K562 (cell line): Measurements from ENCODE around the gene ARPC1A. TPM values are rescaled to one million over a fixed set of nuclear protein-coding genes. Genes with fewer than 3 reads are reported as not detected.

Source experiments
- ATAC-seq: fragments of 200-7000 bp; cut with Tn5 transposase; 3 replicates; pipeline ENCODE4 v1.9.1; 2020; ENCODE audit warnings: moderate library complexity
- BruUV-seq: library from RNA; stranded (reverse); fragments of 400-500 nt; replicated peaks from 2 replicates; lab custom pipeline; 2021; lab: Mats Ljungman, UMichigan
- CTCF ChIA-PET: fragments of 300-600 bp; formaldehyde crosslinking; extraction: SDS; loops from one replicate; lab custom pipeline; 2021; ENCODE audit warnings: low intra/inter-chr PET ratio; lab: Yijun Ruan, JAX
- POLR2A ChIA-PET: fragments of 300-600, 350-650 bp; sonication (Branson Sonifier 250); formaldehyde crosslinking; extraction: SDS; loops from one replicate; lab custom pipeline; 2021; ENCODE audit warnings: antibody characterized with exemption, inconsistent platforms; lab: Yijun Ruan, JAX
- DNase-seq, 4 experiments: peaks; one replicate each; pipeline versions ENCODE4 v3.0.0 to v3.0.0-alpha.2; 2011 to 2018; ENCODE audit warnings: low spot score in 3 of 4, mixed read lengths in 3 of 4; ENCODE audit errors: extremely low read depth in 1 of 4
- FAIRE-seq: peaks from 2 replicates; lab custom pipeline; 2011; peaks lifted over from hg19 to GRCh38; lab: Jason Lieb, UNC
- H2AFZ ChIP-seq: 2 replicates; pipeline ENCODE4 v1.6.0; 2011; ENCODE audit warnings: low read depth, low read length, control low read depth, inconsistent platforms
- H3K27ac ChIP-seq: fragments of 200-600 bp; 3 replicates; pipeline ENCODE4 v1.8.0; 2011; ENCODE audit warnings: low read depth, mild to moderate bottlenecking, control low read depth, inconsistent platforms, low read length, moderate library complexity, mixed read lengths; ENCODE audit errors: extremely low read depth
- H3K27me3 ChIP-seq, 2 experiments: fragments of 300-600 bp in 1 of 2; 2 replicates in 1 of 2; 3 replicates in 1 of 2; pipeline versions ENCODE4 v1.6.0 to v1.8.0; 2011; ENCODE audit warnings: inconsistent platforms in 2 of 2, low read length in 2 of 2, mild to moderate bottlenecking in 1 of 2, mixed read lengths in 1 of 2, moderate library complexity in 1 of 2; ENCODE audit not compliant: control insufficient read depth in 2 of 2, insufficient read depth in 2 of 2
- H3K36me3 ChIP-seq: fragments of 300-600 bp; 3 replicates; pipeline ENCODE4 v1.8.0; 2011; ENCODE audit warnings: mild to moderate bottlenecking, low read length, inconsistent platforms; ENCODE audit not compliant: control insufficient read depth, insufficient read depth
- H3K4me1 ChIP-seq, 2 experiments: fragments of 200-600 bp in 1 of 2; replicated peaks in 1 of 2; 2 replicates in 1 of 2; 3 replicates in 1 of 2; pipeline versions ENCODE4 v1.5.1 to v1.8.0; 2011; ENCODE audit warnings: inconsistent platforms in 2 of 2, low read length in 2 of 2, mild to moderate bottlenecking in 1 of 2, mixed read lengths in 1 of 2, moderate library complexity in 1 of 2; ENCODE audit not compliant: control insufficient read depth in 2 of 2, insufficient read depth in 2 of 2
- H3K4me2 ChIP-seq: 2 replicates; pipeline ENCODE4 v1.6.1; 2011; ENCODE audit warnings: low read length, control low read depth, inconsistent platforms, mixed read lengths; ENCODE audit not compliant: insufficient read depth
- H3K4me3 ChIP-seq: fragments of 200-600 bp; sonication (generic), shearing (Covaris generic); 2 replicates; pipeline ENCODE4 v1.5.1; 2016; ENCODE audit warnings: control low read depth, inconsistent platforms
- H3K79me2 ChIP-seq: fragments of 200-600 bp; 3 replicates; pipeline ENCODE4 v1.8.0; 2011; ENCODE audit warnings: low read length, inconsistent platforms; ENCODE audit not compliant: control insufficient read depth, insufficient read depth
- H3K9ac ChIP-seq, 2 experiments: 2 replicates each; pipeline versions ENCODE4 v1.6.0 to v1.6.1; 2011; ENCODE audit warnings: low read depth in 2 of 2, low read length in 2 of 2, control low read depth in 1 of 2, inconsistent platforms in 1 of 2, mild to moderate bottlenecking in 1 of 2, mixed read lengths in 1 of 2; ENCODE audit not compliant: insufficient read depth in 1 of 2
- H3K9me1 ChIP-seq: one replicate; pipeline ENCODE4 v1.6.0; 2011; ENCODE audit warnings: inconsistent platforms, mild to moderate bottlenecking, low read length, moderate library complexity; ENCODE audit not compliant: control insufficient read depth, insufficient read depth
- H3K9me3 ChIP-seq: replicated peaks from 2 replicates; pipeline ENCODE4 v1.5.1; 2011; ENCODE audit warnings: low read depth, low read length, inconsistent platforms; ENCODE audit not compliant: control insufficient read depth, insufficient read depth
- H4K20me1 ChIP-seq: replicated peaks from 2 replicates; pipeline ENCODE4 v1.6.1; 2011; ENCODE audit warnings: low read length, inconsistent platforms, mixed read lengths; ENCODE audit not compliant: control insufficient read depth, insufficient read depth
- EGR1 ChIP-seq: fragments of 450-650 bp; conservative IDR thresholded peaks from 2 replicates; pipeline ENCODE4 v1.6.1; 2017; ENCODE audit warnings: mild to moderate bottlenecking
- GABPA ChIP-seq: fragments of 200-800 bp; sonication (Bioruptor generic); conservative IDR thresholded peaks from 2 replicates; pipeline ENCODE4 v1.6.1; 2016; ENCODE audit warnings: low read depth, missing genetic modification characterization, missing compliant biosample characterization
- HDAC6 ChIP-seq: IDR thresholded peaks from 2 replicates; pipeline ENCODE4 v1.6.1; 2012; ENCODE audit warnings: low read depth, mild to moderate bottlenecking, control low read depth, inconsistent platforms, low read length, moderate library complexity
- POLR2A ChIP-seq: fragments of 450-650 bp; conservative IDR thresholded peaks from 2 replicates; pipeline ENCODE4 v1.6.1; 2016
- POLR2AphosphoS2 ChIP-seq: IDR thresholded peaks from 2 replicates; pipeline ENCODE4 v1.6.1; 2012; ENCODE audit warnings: low read length, improper control_type of control experiment
- SUPT5H ChIP-seq: fragments of 450-650 bp; IDR thresholded peaks from 2 replicates; pipeline ENCODE4 v1.6.1; 2016
- TAL1 ChIP-seq: fragments of 450-650 bp; IDR thresholded peaks from 2 replicates; pipeline ENCODE4 v1.6.1; 2016; ENCODE audit warnings: mild to moderate bottlenecking
- ZBTB17 ChIP-seq: fragments of 450-650 bp; formaldehyde crosslinking; IDR thresholded peaks from 2 replicates; pipeline ENCODE4 v1.4.0; 2020; ENCODE audit warnings: mild to moderate bottlenecking
- ZBTB43 ChIP-seq: sonication (generic); formaldehyde crosslinking; IDR thresholded peaks from 2 replicates; pipeline ENCODE4 v1.8.0; 2023; ENCODE audit warnings: mild to moderate bottlenecking, missing genetic modification reagents
- ZNF175 ChIP-seq: fragments of 200-800 bp; sonication (Bioruptor generic); IDR thresholded peaks from 2 replicates; pipeline ENCODE4 v1.6.1; 2016; ENCODE audit warnings: low read depth, mild to moderate bottlenecking, missing genetic modification characterization, missing compliant biosample characterization
- ZNF740 ChIP-seq, 3 experiments: fragments of 200-800 bp in 1 of 3; sonication (Bioruptor generic) in 1 of 3; sonication (generic) in 1 of 3; formaldehyde crosslinking in 1 of 3; IDR thresholded peaks; 2 replicates each; pipeline versions ENCODE4 v1.6.1 to v1.8.0; 2016 to 2022; ENCODE audit warnings: mild to moderate bottlenecking in 2 of 3, missing compliant biosample characterization in 2 of 3, missing genetic modification characterization in 2 of 3, missing genetic modification reagents in 1 of 3
- WGBS: fragments of 100-300 bp; shearing (Covaris generic); methylation state at CpG from one replicate; pipeline ENCODE4 v1.1.6; 2016; ENCODE audit warnings: low coverage, mixed read lengths; ENCODE audit not compliant: insufficient coverage; ENCODE audit errors: missing lambda C conversion rate; 5-methylcytosine and 5-hydroxymethylcytosine counted together
- in situ Hi-C: fragments of 300-500 bp; cut with MboI; formaldehyde crosslinking; loops from 4 replicates; pipeline ENCODE4 v1.15.0; 2018; ENCODE audit warnings: inconsistent platforms, mixed read lengths
- intact Hi-C: fragments of 100-400 bp; cut with micrococcal nuclease; formaldehyde crosslinking; loops from 2 replicates; pipeline ENCODE4 v1.14.2; 2022
- polyA plus RNA-seq, 8 experiments: library from polyadenylated mRNA; depleted of rRNA in 4 of 8; stranded (reverse) in 5 of 8; unstranded in 3 of 8; fragments of >200 nt; fragmentation: Nextera tagmentation in 2 of 8; fragmentation: Illumina TruSeq in 1 of 8; extraction: Ambion mirVana in 2 of 8; extraction: Trizol in 1 of 8; gene quantifications; 2 replicates each; pipeline versions ENCODE4 v1.2.1 to v1.2.3, GENCODE V29; 2011 to 2014; ENCODE audit warnings: inconsistent platforms in 1 of 8, missing spikeins in 1 of 8
- total RNA-seq, 7 experiments: library from RNA; depleted of rRNA in 6 of 7; stranded (reverse); fragments of >200 nt in 6 of 7; fragmentation: Illumina TruSeq in 2 of 7; extraction: Trizol in 2 of 7; gene quantifications; 2 replicates each; pipeline versions ENCODE4 v1.2.1 to v1.2.3, GENCODE V29; 2011 to 2021; ENCODE audit warnings: low replicate concordance in 1 of 7
- TF ChIP-seq, protein P1 (sequence below), 3 experiments: IDR thresholded peaks in 2 of 3; conservative IDR thresholded peaks in 1 of 3; 2 replicates each; pipeline ENCODE4 v1.5.1; 2011 to 2012; ENCODE audit warnings: low read length in 3 of 3, mild to moderate bottlenecking in 3 of 3, control low read depth in 2 of 3, improper control_type of control experiment in 1 of 3, inconsistent platforms in 1 of 3, low read depth in 1 of 3, mixed read lengths in 1 of 3, moderate library complexity in 1 of 3; ENCODE audit not compliant: insufficient read depth in 2 of 3

ARPC1A gene
- total and polyA plus RNA-seq, 9 of the 15 experiments (the other 6 are each of a cell fraction or from before 2014, with no cell fraction given) = 39.5 to 151 (median 86.1) TPM

GRCh38 chr7:99396418-99397296 lies 71.0 kb downstream of the ARPC1A start (continued):
- TF ChIP-seq ZNF740 (CRISPR knock-in tag; IDR thresholded peaks at IDR 0.05) (0 out of 2 replicates have a peak, but pooled peaks have one; percentile 25), ZNF740 (tag; IDR thresholded peaks at IDR 0.05) (0 out of 4 replicates have a peak, but pooled peaks of 1 of the 2 experiments have one; percentile 50), POLR2A (peak; percentile 72), POLR2AphosphoS2 (peak; percentile 35; the same call in 1 of the 2 replicates), SUPT5H (peak; percentile 67)
- TF ChIP-seq, all 486 proteins: peak for 10

DNA sequence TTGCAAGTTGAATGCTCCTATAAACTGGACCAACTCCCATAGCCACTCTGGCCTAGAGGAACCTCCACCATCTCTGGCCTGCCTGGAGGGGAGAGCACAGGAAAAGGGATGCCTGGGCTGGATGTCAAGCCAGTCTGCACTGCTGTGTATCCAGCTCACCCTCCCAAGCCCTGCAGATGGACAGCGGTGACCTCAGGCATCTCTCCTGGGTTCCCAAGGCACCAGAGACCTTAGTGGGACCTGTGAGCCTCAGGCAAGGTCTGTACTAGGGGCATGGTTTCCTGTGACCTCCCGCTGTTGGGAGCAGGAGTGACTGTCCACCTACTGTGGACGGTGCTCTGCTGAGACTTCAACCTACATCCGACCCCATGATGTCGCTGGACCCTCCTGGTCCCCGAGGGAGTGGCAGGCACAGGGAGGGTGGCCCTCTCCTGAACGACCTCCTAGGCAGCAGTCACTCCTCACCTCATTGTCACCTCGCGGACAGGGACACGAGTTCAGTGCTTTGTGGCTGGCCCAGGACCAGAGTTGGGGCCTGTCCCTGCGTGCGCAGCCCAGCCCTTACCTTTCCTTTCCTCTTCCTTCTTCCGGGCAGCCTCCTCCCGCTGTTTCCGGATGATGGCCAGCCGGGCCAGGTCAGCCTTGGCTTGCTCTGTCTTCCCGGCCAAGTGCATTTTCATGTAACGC lies 71.7 kb downstream of the ARPC1A start:
- DNase-seq (no peak), ATAC-seq (no peak), FAIRE-seq (no peak)
- no peaks in the 10 kb centered on the region for H3K9me3 ChIP-seq
- peaks cover 0 to 26% of the 10 kb centered on the region in 2 experiments; a peak in 2 of 5 replicates for H3K4me1 ChIP-seq
- POLR2A ChIA-PET = interaction anchor here (0.7 to 4.0 kb wide), 3 partner anchors 10 to 11 kb away, joined by 3 to 50 read pairs (median 7); partner anchors contain the start of genes BUD31 and PDAP1
- no peaks in the 10 kb centered on the region for H3K9me1 ChIP-seq
- no peaks in the 10 kb centered on the region for H3K79me2 ChIP-seq
- CTCF ChIA-PET = no interaction called here
- H2AFZ ChIP-seq = no peak overlapping the region
- H3K4me2 ChIP-seq = no peak overlapping the region
- peaks cover 96% of the 10 kb centered on the region for H3K36me3 ChIP-seq
- peak overlapping the region in 1 of 2 experiments; percentile 54; a peak in 2 of 4 replicates for H3K9ac ChIP-seq
- intact Hi-C loops = no loop called here
- WGBS = 88% methylated on average over 17 of the region's 18 CpGs
- no TSS peak for BruUV-seq
- in situ Hi-C loops = no loop called here
- no peak overlapping the region for H3K4me3 ChIP-seq
- H3K27me3 ChIP-seq = no peaks in the 10 kb centered on the region
- H3K27ac ChIP-seq = no peak overlapping the region
- H4K20me1 ChIP-seq = peaks cover 28% of the 10 kb centered on the region; the same call in 1 of the 2 replicates
- TF ChIP-seq ZNF175 (CRISPR knock-in tag) (no peak), ZBTB43 (no peak), HDAC6 (no peak), ZBTB17 (CRISPR knock-in tag) (no peak), GABPA (no peak), EGR1 (no peak), TAL1 (no peak)
- TF ChIP-seq, protein P1, sequence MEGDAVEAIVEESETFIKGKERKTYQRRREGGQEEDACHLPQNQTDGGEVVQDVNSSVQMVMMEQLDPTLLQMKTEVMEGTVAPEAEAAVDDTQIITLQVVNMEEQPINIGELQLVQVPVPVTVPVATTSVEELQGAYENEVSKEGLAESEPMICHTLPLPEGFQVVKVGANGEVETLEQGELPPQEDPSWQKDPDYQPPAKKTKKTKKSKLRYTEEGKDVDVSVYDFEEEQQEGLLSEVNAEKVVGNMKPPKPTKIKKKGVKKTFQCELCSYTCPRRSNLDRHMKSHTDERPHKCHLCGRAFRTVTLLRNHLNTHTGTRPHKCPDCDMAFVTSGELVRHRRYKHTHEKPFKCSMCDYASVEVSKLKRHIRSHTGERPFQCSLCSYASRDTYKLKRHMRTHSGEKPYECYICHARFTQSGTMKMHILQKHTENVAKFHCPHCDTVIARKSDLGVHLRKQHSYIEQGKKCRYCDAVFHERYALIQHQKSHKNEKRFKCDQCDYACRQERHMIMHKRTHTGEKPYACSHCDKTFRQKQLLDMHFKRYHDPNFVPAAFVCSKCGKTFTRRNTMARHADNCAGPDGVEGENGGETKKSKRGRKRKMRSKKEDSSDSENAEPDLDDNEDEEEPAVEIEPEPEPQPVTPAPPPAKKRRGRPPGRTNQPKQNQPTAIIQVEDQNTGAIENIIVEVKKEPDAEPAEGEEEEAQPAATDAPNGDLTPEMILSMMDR (IDR thresholded peaks at IDR 0.05 in 2 of 3, conservative IDR thresholded peaks at IDR 0.05 in 1 of 3; ENCODE audit: insufficient read depth in 2 of 3, low read depth in 1 of 3, low read length in 3 of 3) = no peak
